Measurements from ENCODE around the gene LDLRAD3.
A peak's percentile ranks its signal among the peaks of the same experiment; 100 is the strongest.

The LDLRAD3 gene

GRCh38 chr11:35990170-35990569 lies 46.3 kb downstream of the LDLRAD3 start:
- H3K4me1 ChIP-seq (ENCODE audit: insufficient read depth, low read length) = no peaks in the 10 kb centered on the region
- DNase-seq = no peak
- H2AFZ ChIP-seq (ENCODE audit: low read depth, low read length) = no peak overlapping the region
- H3K4me2 ChIP-seq (ENCODE audit: insufficient read depth, low read length) = no peak overlapping the region
- no peaks in the 10 kb centered on the region for H3K36me3 ChIP-seq (ENCODE audit: insufficient read depth, low read length)
- H3K9me3 ChIP-seq (ENCODE audit: insufficient read depth, low read length, severe bottlenecking) = no peaks in the 10 kb centered on the region
- H3K27me3 ChIP-seq (ENCODE audit: insufficient read depth, low read length, poor library complexity) = no peaks in the 10 kb centered on the region
- no peak overlapping the region for H3K4me3 ChIP-seq (ENCODE audit: low read depth in 1 of 2, low read length in 2 of 2)
- no peak overlapping the region for H3K27ac ChIP-seq (ENCODE audit: low read length)
- no peak for ATAC-seq (ENCODE audit: insufficient read depth, low read depth)
- H3K9ac ChIP-seq (ENCODE audit: low read depth, low read length) = no peak overlapping the region
- H4K20me1 ChIP-seq (ENCODE audit: insufficient read depth, low read length) = no peaks in the 10 kb centered on the region
- no peaks in the 10 kb centered on the region for H3K79me2 ChIP-seq (ENCODE audit: insufficient read depth, low read length)
- TF ChIP-seq CTCF (IDR thresholded peaks at IDR 0.05; ENCODE audit: borderline replicate concordance, extremely low read depth, low read length, poor library complexity, severe bottlenecking) (no peak), EZH2 (IDR thresholded peaks at IDR 0.05; ENCODE audit: borderline replicate concordance, low read depth, low read length, severe bottlenecking) (no peak)

DNA sequence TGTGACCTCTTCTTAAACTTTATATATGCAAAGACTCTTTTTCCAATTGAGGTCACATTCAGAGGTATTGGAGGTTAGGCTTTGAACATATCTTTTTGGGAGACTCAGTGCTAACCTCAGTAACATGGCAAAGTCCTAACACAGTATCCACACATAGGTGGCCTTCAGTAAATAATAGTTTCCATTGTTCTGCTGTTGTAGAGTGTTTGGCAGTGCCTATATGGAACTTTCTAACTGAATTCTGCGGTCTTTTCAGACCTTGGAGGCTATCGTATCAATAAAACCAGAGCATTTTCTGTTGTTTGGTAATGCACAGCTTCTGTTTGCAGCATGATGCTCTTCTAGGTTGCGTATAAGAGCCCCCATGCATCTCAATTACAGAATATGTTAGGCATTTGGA lies 47.0 kb downstream of the LDLRAD3 start:
- Histone ChIP-seq H3K4me3 (ENCODE audit: low read depth in 1 of 2, low read length in 2 of 2) (no peak overlapping the region), H2AFZ (ENCODE audit: low read depth, low read length) (no peak overlapping the region), H3K9ac (ENCODE audit: low read depth, low read length) (no peak overlapping the region), H3K4me1 (ENCODE audit: insufficient read depth, low read length) (no peaks in the 10 kb centered on the region), H3K36me3 (ENCODE audit: insufficient read depth, low read length) (no peaks in the 10 kb centered on the region), H3K27ac (ENCODE audit: low read length) (no peak overlapping the region), H3K4me2 (ENCODE audit: insufficient read depth, low read length) (no peak overlapping the region), H3K9me3 (ENCODE audit: insufficient read depth, low read length, severe bottlenecking) (no peaks in the 10 kb centered on the region), H3K79me2 (ENCODE audit: insufficient read depth, low read length) (no peaks in the 10 kb centered on the region), H4K20me1 (ENCODE audit: insufficient read depth, low read length) (no peaks in the 10 kb centered on the region), H3K27me3 (ENCODE audit: insufficient read depth, low read length, poor library complexity) (no peaks in the 10 kb centered on the region)
- no peak for ATAC-seq (ENCODE audit: insufficient read depth, low read depth)
- TF ChIP-seq EZH2 (IDR thresholded peaks at IDR 0.05; ENCODE audit: borderline replicate concordance, low read depth, low read length, severe bottlenecking) = no peak
- DNase-seq = no peak

DNA sequence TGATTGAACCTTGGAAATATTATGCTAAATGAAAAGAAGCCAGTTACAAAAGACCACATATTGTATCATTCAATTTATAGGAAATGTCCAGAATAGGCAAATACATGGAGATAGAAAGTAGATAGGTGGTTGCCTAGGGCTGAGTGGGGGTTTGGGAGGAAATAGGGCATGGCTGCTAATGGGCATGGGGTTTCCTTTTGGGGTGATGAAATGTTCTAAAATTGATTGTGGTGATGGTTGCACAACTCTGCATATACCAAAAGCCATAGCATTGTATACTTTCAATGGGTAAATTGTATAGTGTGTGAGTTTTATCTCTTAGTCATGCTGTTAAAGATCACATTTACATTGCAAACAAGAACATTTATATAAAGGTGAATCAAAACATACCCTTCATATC lies 48.7 kb downstream of the LDLRAD3 start:
- H2AFZ ChIP-seq (ENCODE audit: low read depth, low read length) = no peak overlapping the region
- H3K79me2 ChIP-seq (ENCODE audit: insufficient read depth, low read length) = no peaks in the 10 kb centered on the region
- H3K36me3 ChIP-seq (ENCODE audit: insufficient read depth, low read length) = no peaks in the 10 kb centered on the region
- no peaks in the 10 kb centered on the region for H3K27me3 ChIP-seq (ENCODE audit: insufficient read depth, low read length, poor library complexity)
- H3K27ac ChIP-seq (ENCODE audit: low read length) = no peak overlapping the region
- no peak overlapping the region for H3K4me3 ChIP-seq (ENCODE audit: low read depth in 1 of 2, low read length in 2 of 2)
- no peak for DNase-seq
- no peaks in the 10 kb centered on the region for H3K4me1 ChIP-seq (ENCODE audit: insufficient read depth, low read length)
- TF ChIP-seq EZH2 (IDR thresholded peaks at IDR 0.05; ENCODE audit: borderline replicate concordance, low read depth, low read length, severe bottlenecking) (no peak), CTCF (IDR thresholded peaks at IDR 0.05; ENCODE audit: borderline replicate concordance, extremely low read depth, low read length, poor library complexity, severe bottlenecking) (no peak)
- no peaks in the 10 kb centered on the region for H4K20me1 ChIP-seq (ENCODE audit: insufficient read depth, low read length)
- no peaks in the 10 kb centered on the region for H3K9me3 ChIP-seq (ENCODE audit: insufficient read depth, low read length, severe bottlenecking)
- ATAC-seq (ENCODE audit: insufficient read depth, low read depth) = no peak
- H3K9ac ChIP-seq (ENCODE audit: low read depth, low read length) = no peak overlapping the region
- no peak overlapping the region for H3K4me2 ChIP-seq (ENCODE audit: insufficient read depth, low read length)

GRCh38 chr11:35994421-35994820 lies 50.6 kb downstream of the LDLRAD3 start:
- no peaks in the 10 kb centered on the region for H3K36me3 ChIP-seq (ENCODE audit: insufficient read depth, low read length)
- H4K20me1 ChIP-seq (ENCODE audit: insufficient read depth, low read length) = no peaks in the 10 kb centered on the region

More at GRCh38 chr11:35994421-35994820, 50.6 kb downstream of the LDLRAD3 start:
- no peak overlapping the region for H3K27ac ChIP-seq (ENCODE audit: low read length)
- H3K4me3 ChIP-seq (ENCODE audit: low read depth in 1 of 2, low read length in 2 of 2) = no peak overlapping the region
- DNase-seq (peak; percentile 5), ATAC-seq (ENCODE audit: insufficient read depth, low read depth) (peak; percentile 68)
- H2AFZ ChIP-seq (ENCODE audit: low read depth, low read length) = no peak overlapping the region
- H3K9ac ChIP-seq (ENCODE audit: low read depth, low read length) = no peak overlapping the region
- no peaks in the 10 kb centered on the region for H3K79me2 ChIP-seq (ENCODE audit: insufficient read depth, low read length)
- H3K4me2 ChIP-seq (ENCODE audit: insufficient read depth, low read length) = no peak overlapping the region
- no peaks in the 10 kb centered on the region for H3K4me1 ChIP-seq (ENCODE audit: insufficient read depth, low read length)
- H3K9me3 ChIP-seq (ENCODE audit: insufficient read depth, low read length, severe bottlenecking) = no peaks in the 10 kb centered on the region
- TF ChIP-seq CTCF (IDR thresholded peaks at IDR 0.05; ENCODE audit: borderline replicate concordance, extremely low read depth, low read length, poor library complexity, severe bottlenecking) (no peak), EZH2 (IDR thresholded peaks at IDR 0.05; ENCODE audit: borderline replicate concordance, low read depth, low read length, severe bottlenecking) (no peak)
- H3K27me3 ChIP-seq (ENCODE audit: insufficient read depth, low read length, poor library complexity) = no peaks in the 10 kb centered on the region

Measured in DND-41 (cell line).